Measurements from ENCODE around the gene ENTPD5. TPM values are rescaled to one million over a fixed set of nuclear protein-coding genes. Genes with fewer than 3 reads are reported as not detected.

The ENTPD5 gene
- total RNA-seq, 1 experiment from 2014 or later: 6.8 TPM

- no peak overlapping the region for H3K18ac ChIP-seq (ENCODE audit: insufficient read length, low read depth, low read length)
- H4K20me1 ChIP-seq (ENCODE audit: control insufficient read depth, insufficient read depth, insufficient read length): no peaks in the 10 kb centered on the region
- H4K8ac ChIP-seq (replicated peaks; ENCODE audit: insufficient read length, low read depth, low read length): no peak overlapping the region
- H2AFZ ChIP-seq (ENCODE audit: low read length): no peak overlapping the region
- no peaks in the 10 kb centered on the region for H3K79me1 ChIP-seq (ENCODE audit: insufficient read depth, low read depth, low read length, poor library complexity, severe bottlenecking)
- H2BK15ac ChIP-seq (ENCODE audit: low read depth, low read length): no peak overlapping the region
- H3K56ac ChIP-seq (ENCODE audit: insufficient read length, low read depth, low read length): no peak overlapping the region
- H2BK5ac ChIP-seq (ENCODE audit: insufficient read length, low read length): no peak overlapping the region
- H3K4me1 Mint-ChIP-seq: peaks cover 9 to 10% of the 10 kb centered on the region in 2 experiments
- H3K9ac ChIP-seq (ENCODE audit: extremely low read depth, insufficient read length, low read length): no peak overlapping the region
- no peaks in the 10 kb centered on the region for H3K27me3 Mint-ChIP-seq (ENCODE audit: low read depth)
- H3K14ac ChIP-seq (ENCODE audit: insufficient read depth, low read length): no peak overlapping the region
- no peak overlapping the region for H3K4me2 ChIP-seq (ENCODE audit: insufficient read depth, insufficient read length, low read length)
- no peak for TF ChIP-seq CTCF (conservative IDR thresholded peaks at IDR 0.05)
- no peak overlapping the region for H4K5ac ChIP-seq (ENCODE audit: insufficient read length, low read depth, low read length)
- H4K91ac ChIP-seq (ENCODE audit: insufficient read length, low read depth, low read length): no peak overlapping the region
- H3K27ac Mint-ChIP-seq: no peak overlapping the region
- no peak overlapping the region for H3K23ac ChIP-seq (ENCODE audit: insufficient read length, low read depth, low read length)
- H3T11ph ChIP-seq (ENCODE audit: low read length): no peak overlapping the region
- H2BK120ac ChIP-seq (ENCODE audit: low read depth, low read length, poor library complexity, severe bottlenecking): no peak overlapping the region
- H3K79me2 ChIP-seq (ENCODE audit: insufficient read depth, low read length): no peaks in the 10 kb centered on the region
- H2BK20ac ChIP-seq (ENCODE audit: low read depth, low read length, poor library complexity, severe bottlenecking): no peak overlapping the region
- DNase-seq: no peak
- H3K9me3 Mint-ChIP-seq: no peaks in the 10 kb centered on the region
- no peaks in the 10 kb centered on the region for H3K27me3 ChIP-seq (ENCODE audit: insufficient read depth, low read length)
- H3K23me2 ChIP-seq (ENCODE audit: insufficient read length, low read depth, low read length, poor library complexity, severe bottlenecking): peaks cover 11% of the 10 kb centered on the region
- no peak overlapping the region for H2AK5ac ChIP-seq (ENCODE audit: insufficient read length, low read length)
- H3K4me3 Mint-ChIP-seq: no peak overlapping the region
- no CpG with 5 or more reads among the region's 3 CpGs for whole genome bisulfite sequencing (ENCODE audit: extremely low coverage, insufficient read length, low lambda C conversion rate)
- no peaks in the 10 kb centered on the region for H3K4me1 ChIP-seq (ENCODE audit: insufficient read depth, low read length)
- no peak overlapping the region for H3K4ac ChIP-seq (ENCODE audit: low read depth, low read length)
- peaks cover 0 to 10% (median 0%) of the 10 kb centered on the region in 3 experiments; a peak in 2 of 7 replicates for H3K36me3 Mint-ChIP-seq (ENCODE audit: insufficient read depth in 1 of 3, low read depth in 3 of 3)
- H3K9me3 ChIP-seq (ENCODE audit: control insufficient read depth, low read depth, low read length): no peaks in the 10 kb centered on the region
- no peak overlapping the region for H2BK12ac ChIP-seq (ENCODE audit: insufficient read length, low read depth, low read length)
- no peak overlapping the region for H3K27ac ChIP-seq (ENCODE audit: insufficient read length, low read depth, low read length)
These were observed 3.9 kb downstream of the ENTPD5 start for GRCh38 chr14:74015176-74015575.
